ENCODE measurements around the gene ADAP1. TPM values are rescaled to one million over a fixed set of nuclear protein-coding genes. Genes with fewer than 3 reads are reported as not detected.

Gene ADAP1
- total RNA-seq, 1 experiment from 2014 or later: 31.2 TPM

DNA sequence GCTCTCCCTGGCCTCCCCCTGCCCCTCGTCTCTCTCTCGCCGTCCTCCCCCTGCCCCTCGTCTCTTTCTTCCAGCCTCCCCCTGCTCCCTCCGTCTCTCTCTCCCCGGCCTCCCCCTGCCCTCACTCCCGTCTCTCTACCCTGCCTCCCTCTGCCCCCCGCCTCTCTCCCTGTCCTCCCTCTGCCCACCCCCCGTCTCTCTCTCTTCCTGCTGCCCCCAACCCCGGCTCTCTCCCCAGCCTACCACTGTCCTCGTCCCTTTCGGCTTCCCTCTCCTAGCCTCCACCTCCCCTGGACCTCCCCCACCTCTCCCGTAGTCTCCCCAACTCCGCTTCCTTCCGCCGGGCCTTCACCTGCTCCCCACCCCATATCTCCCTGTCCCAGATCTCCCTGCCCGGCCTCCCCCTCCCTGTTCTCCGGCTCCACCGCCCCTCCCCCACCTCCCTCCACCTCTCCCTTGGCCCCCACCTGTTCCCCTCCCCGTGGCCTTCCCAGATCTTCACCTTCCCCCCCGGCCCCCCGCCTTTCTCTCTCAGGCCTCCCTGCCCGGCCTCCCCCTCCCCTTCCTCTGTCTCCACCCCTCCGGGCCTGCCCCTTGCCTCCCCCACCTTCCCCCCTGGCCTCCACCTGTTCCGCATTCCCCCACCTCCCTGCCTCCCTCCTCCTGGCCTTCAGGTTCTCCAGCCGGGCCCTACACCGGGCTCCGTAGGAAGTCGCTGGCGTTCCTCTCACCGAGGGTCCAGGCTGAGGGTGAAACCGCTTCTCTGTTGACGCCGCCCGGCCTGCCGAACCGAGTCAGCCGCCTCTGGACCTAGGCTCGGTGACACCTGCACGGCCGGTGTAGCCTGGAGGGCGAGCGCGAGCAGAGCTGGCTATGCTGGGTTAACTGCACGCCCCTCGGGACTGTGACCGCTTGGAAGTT is 76.9 kb downstream of the ADAP1 start:
- H3K27ac ChIP-seq (ENCODE audit: low read length): peak overlapping the region; percentile 29
- peak overlapping the region; percentile 97 for H3K4me3 ChIP-seq (ENCODE audit: low read length)
- no peak; the same call in 1 of the 2 replicates for ATAC-seq
- no TSS peak for BruUV-seq (replicated peaks)
- peak; percentile 13 for DNase-seq
- peaks cover 28% of the 10 kb centered on the region for H3K4me1 ChIP-seq (ENCODE audit: insufficient read depth, low read length)
- ChIA-PET POLR2A (ENCODE audit: unreplicated experiment) (no interaction called here), CTCF (no interaction called here)
- H3K4me2 ChIP-seq (ENCODE audit: low read length): peak overlapping the region; percentile 100
- peak overlapping the region; percentile 88 for H3K9ac ChIP-seq (ENCODE audit: low read length)
- no peak overlapping the region for H2AFZ ChIP-seq (ENCODE audit: low read length)
- H3K27me3 ChIP-seq (ENCODE audit: low read length): no peaks in the 10 kb centered on the region
- H4K20me1 ChIP-seq (ENCODE audit: low read length): peaks cover 23% of the 10 kb centered on the region; the same call in 1 of the 2 replicates
- peaks cover 6% of the 10 kb centered on the region; the same call in 1 of the 2 replicates for H3K36me3 ChIP-seq (ENCODE audit: low read depth, low read length)
- intact Hi-C loops (cut with micrococcal nuclease): loop anchor here (10.0 kb wide), 1 partner anchor 353 kb away; no protein-coding TSS in a partner anchor
- H3K79me2 ChIP-seq (ENCODE audit: low read length): peaks cover 57% of the 10 kb centered on the region
- H3K9me2 ChIP-seq (replicated peaks; ENCODE audit: low read length): no peaks in the 10 kb centered on the region
- H3K9me3 ChIP-seq (ENCODE audit: low read length): no peaks in the 10 kb centered on the region
- no peak for TF ChIP-seq EZH2phosphoT487 (IDR thresholded peaks at IDR 0.05; ENCODE audit: borderline replicate concordance, low read length)
- TF ChIP-seq EZH2 (IDR thresholded peaks at IDR 0.05; ENCODE audit: low read length, unreplicated experiment): no peak
- TF ChIP-seq, protein P1, sequence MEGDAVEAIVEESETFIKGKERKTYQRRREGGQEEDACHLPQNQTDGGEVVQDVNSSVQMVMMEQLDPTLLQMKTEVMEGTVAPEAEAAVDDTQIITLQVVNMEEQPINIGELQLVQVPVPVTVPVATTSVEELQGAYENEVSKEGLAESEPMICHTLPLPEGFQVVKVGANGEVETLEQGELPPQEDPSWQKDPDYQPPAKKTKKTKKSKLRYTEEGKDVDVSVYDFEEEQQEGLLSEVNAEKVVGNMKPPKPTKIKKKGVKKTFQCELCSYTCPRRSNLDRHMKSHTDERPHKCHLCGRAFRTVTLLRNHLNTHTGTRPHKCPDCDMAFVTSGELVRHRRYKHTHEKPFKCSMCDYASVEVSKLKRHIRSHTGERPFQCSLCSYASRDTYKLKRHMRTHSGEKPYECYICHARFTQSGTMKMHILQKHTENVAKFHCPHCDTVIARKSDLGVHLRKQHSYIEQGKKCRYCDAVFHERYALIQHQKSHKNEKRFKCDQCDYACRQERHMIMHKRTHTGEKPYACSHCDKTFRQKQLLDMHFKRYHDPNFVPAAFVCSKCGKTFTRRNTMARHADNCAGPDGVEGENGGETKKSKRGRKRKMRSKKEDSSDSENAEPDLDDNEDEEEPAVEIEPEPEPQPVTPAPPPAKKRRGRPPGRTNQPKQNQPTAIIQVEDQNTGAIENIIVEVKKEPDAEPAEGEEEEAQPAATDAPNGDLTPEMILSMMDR (conservative IDR thresholded peaks at IDR 0.05; ENCODE audit: low read depth, low read length): no peak
- peaks cover 6% of the 10 kb centered on the region for H3F3A ChIP-seq (ENCODE audit: low read length, unreplicated experiment)

DNA sequence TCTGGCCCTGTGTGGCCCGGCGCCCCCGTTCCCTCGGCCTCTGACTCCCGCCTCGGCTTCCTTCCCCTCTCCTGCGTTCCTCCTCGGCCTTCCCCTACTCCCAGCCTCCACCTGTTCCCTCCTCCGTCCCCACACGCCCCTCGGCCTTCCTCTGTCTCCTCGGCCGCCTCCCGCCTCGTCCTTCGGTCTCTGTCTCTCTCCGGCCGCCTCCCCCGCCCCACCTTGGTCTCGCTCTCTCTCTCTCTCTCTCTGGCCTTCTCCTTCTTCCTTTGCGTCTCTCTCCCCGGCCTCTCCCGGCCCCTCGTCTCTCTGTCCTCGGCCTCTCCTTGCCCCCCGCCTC is 77.5 kb downstream of the ADAP1 start:
- Histone ChIP-seq H3K9me3 (ENCODE audit: low read length) (no peaks in the 10 kb centered on the region), H3K4me3 (ENCODE audit: low read length) (peak overlapping the region; percentile 97), H3K27me3 (ENCODE audit: low read length) (no peaks in the 10 kb centered on the region), H3K9me2 (replicated peaks; ENCODE audit: low read length) (no peaks in the 10 kb centered on the region), H3K36me3 (ENCODE audit: low read depth, low read length) (peaks cover 8% of the 10 kb centered on the region; the same call in 1 of the 2 replicates), H3K4me1 (ENCODE audit: insufficient read depth, low read length) (peaks cover 28% of the 10 kb centered on the region), H3K4me2 (ENCODE audit: low read length) (peak overlapping the region; percentile 100), H3F3A (ENCODE audit: low read length, unreplicated experiment) (peaks cover 6% of the 10 kb centered on the region), H3K9ac (ENCODE audit: low read length) (peak overlapping the region; percentile 88), H2AFZ (ENCODE audit: low read length) (no peak overlapping the region), H4K20me1 (ENCODE audit: low read length) (peaks cover 20% of the 10 kb centered on the region; the same call in 1 of the 2 replicates), H3K27ac (ENCODE audit: low read length) (peak overlapping the region; percentile 29), H3K79me2 (ENCODE audit: low read length) (peaks cover 51% of the 10 kb centered on the region)
- DNase-seq: peak; percentile 26
- intact Hi-C loops (cut with micrococcal nuclease): loop anchor here (10.0 kb wide), 1 partner anchor 352 kb away; no protein-coding TSS in a partner anchor
- TF ChIP-seq, protein P1 (conservative IDR thresholded peaks at IDR 0.05; ENCODE audit: low read depth, low read length): no peak
- no peak for TF ChIP-seq EZH2 (IDR thresholded peaks at IDR 0.05; ENCODE audit: low read length, unreplicated experiment)
- no peak for TF ChIP-seq EZH2phosphoT487 (IDR thresholded peaks at IDR 0.05; ENCODE audit: borderline replicate concordance, low read length)
- ATAC-seq: peak; percentile 35
- ChIA-PET POLR2A (ENCODE audit: unreplicated experiment) (no interaction called here), CTCF (no interaction called here)
- BruUV-seq (replicated peaks): no TSS peak

Data from PC-3 (cell line).